HepG2 (cell line): ENCODE results near the gene CST11. TPM values are rescaled to one million over a fixed set of nuclear protein-coding genes. Genes with fewer than 3 reads are reported as not detected.
A peak's percentile ranks its signal among the peaks of the same experiment; 100 is the strongest.

Experiments used
- CBX1 ChIP-seq: IDR thresholded peaks from one replicate; pipeline ENCODE4 v1.6.1; 2016; ENCODE audit warnings: antibody characterized with exemption, low read depth
- CEBPG ChIP-seq: IDR thresholded peaks from 2 replicates; pipeline ENCODE4 v1.6.1; 2016
- CSRNP1 ChIP-seq: sonication (generic); formaldehyde crosslinking; IDR thresholded peaks from 2 replicates; pipeline ENCODE4 v1.8.1; 2023; ENCODE audit warnings: mild to moderate bottlenecking, missing genetic modification reagents
- DNMT1 ChIP-seq: sonication (generic); formaldehyde crosslinking; IDR thresholded peaks from 2 replicates; pipeline ENCODE4 v1.5.1; 2020; ENCODE audit warnings: mild to moderate bottlenecking, missing genetic modification reagents
- DPF2 ChIP-seq: sonication (generic); formaldehyde crosslinking; IDR thresholded peaks from 2 replicates; pipeline ENCODE4 v1.4.0; 2020; ENCODE audit warnings: mild to moderate bottlenecking, low read depth, missing genetic modification reagents, borderline replicate concordance
- EP300 ChIP-seq, 3 experiments: sonication (generic) in 1 of 3; formaldehyde crosslinking in 1 of 3; IDR thresholded peaks; 2 replicates each; pipeline versions ENCODE4 v1.5.1 to v1.6.1; 2011 to 2020; ENCODE audit warnings: low read depth in 2 of 3, low read length in 2 of 3, borderline replicate concordance in 1 of 3, improper control_type of control experiment in 1 of 3, mild to moderate bottlenecking in 1 of 3, missing genetic modification reagents in 1 of 3, moderate library complexity in 1 of 3
- IRX3 ChIP-seq: sonication (generic); formaldehyde crosslinking; IDR thresholded peaks from 2 replicates; pipeline ENCODE4 v1.8.1; 2023; ENCODE audit warnings: mild to moderate bottlenecking, low read depth, missing genetic modification reagents, borderline replicate concordance
- MED1 ChIP-seq: sonication (generic); formaldehyde crosslinking; IDR thresholded peaks from 2 replicates; pipeline ENCODE4 v1.4.0; 2020; ENCODE audit warnings: missing genetic modification reagents
- MEF2D ChIP-seq: sonication (generic); formaldehyde crosslinking; IDR thresholded peaks from 2 replicates; pipeline ENCODE4 v1.5.1; 2020; ENCODE audit warnings: mild to moderate bottlenecking, missing genetic modification reagents
- TBX2 ChIP-seq: sonication (generic); formaldehyde crosslinking; IDR thresholded peaks from 2 replicates; pipeline ENCODE4 v1.5.0; 2020; ENCODE audit warnings: missing genetic modification reagents, mild to moderate bottlenecking, borderline replicate concordance
- ZFP36L2 ChIP-seq: sonication (generic); formaldehyde crosslinking; IDR thresholded peaks from 2 replicates; pipeline ENCODE4 v1.4.0; 2020; ENCODE audit warnings: missing genetic modification reagents
- ZMYM3 ChIP-seq: sonication (generic); formaldehyde crosslinking; IDR thresholded peaks from 2 replicates; pipeline ENCODE4 v1.5.1; 2020; ENCODE audit warnings: mild to moderate bottlenecking, missing genetic modification reagents
- ZNF205 ChIP-seq: IDR thresholded peaks from 2 replicates; pipeline ENCODE4 v1.6.1; 2018; ENCODE audit warnings: missing biosample characterization, missing genetic modification reagents
- polyA plus RNA-seq, 8 experiments: library from polyadenylated mRNA; depleted of rRNA in 3 of 8; stranded (reverse) in 7 of 8; unstranded in 1 of 8; fragments of >200 nt; fragmentation: Illumina TruSeq in 4 of 8; extraction: Trizol in 4 of 8; gene quantifications; 2 replicates each; pipeline versions ENCODE4 v1.2.1 to v1.2.3, GENCODE V29; 2011 to 2016; ENCODE audit warnings: low read depth in 4 of 8, missing spikeins in 1 of 8, mixed read lengths in 1 of 8; ENCODE audit not compliant: insufficient read depth in 1 of 8
- total RNA-seq, 5 experiments: library from RNA; depleted of rRNA; stranded (reverse); fragments of >200 nt; fragmentation: Illumina TruSeq; extraction: Trizol; gene quantifications; 2 replicates each; pipeline ENCODE4 v1.2.3, GENCODE V29; 2016; ENCODE audit warnings: low read depth in 1 of 5
- TF ChIP-seq, protein P1 (sequence below), 2 experiments: fragments of 450-650 bp in 1 of 2; sonication (generic) in 1 of 2; formaldehyde crosslinking in 1 of 2; IDR thresholded peaks; 2 replicates each; pipeline versions ENCODE4 v1.6.1 to v1.8.0; 2016 to 2022; ENCODE audit warnings: antibody characterized with exemption in 1 of 2, mild to moderate bottlenecking in 1 of 2, missing genetic modification reagents in 1 of 2
- TF ChIP-seq, protein P2 (sequence below): sonication (generic); formaldehyde crosslinking; IDR thresholded peaks from 2 replicates; pipeline ENCODE4 v1.4.0; 2020; ENCODE audit warnings: missing genetic modification reagents

CST11 gene
- total and polyA plus RNA-seq, 2 of the 13 experiments (the other 11 are each of a cell fraction or from before 2014, with no cell fraction given) = not detected

DNA sequence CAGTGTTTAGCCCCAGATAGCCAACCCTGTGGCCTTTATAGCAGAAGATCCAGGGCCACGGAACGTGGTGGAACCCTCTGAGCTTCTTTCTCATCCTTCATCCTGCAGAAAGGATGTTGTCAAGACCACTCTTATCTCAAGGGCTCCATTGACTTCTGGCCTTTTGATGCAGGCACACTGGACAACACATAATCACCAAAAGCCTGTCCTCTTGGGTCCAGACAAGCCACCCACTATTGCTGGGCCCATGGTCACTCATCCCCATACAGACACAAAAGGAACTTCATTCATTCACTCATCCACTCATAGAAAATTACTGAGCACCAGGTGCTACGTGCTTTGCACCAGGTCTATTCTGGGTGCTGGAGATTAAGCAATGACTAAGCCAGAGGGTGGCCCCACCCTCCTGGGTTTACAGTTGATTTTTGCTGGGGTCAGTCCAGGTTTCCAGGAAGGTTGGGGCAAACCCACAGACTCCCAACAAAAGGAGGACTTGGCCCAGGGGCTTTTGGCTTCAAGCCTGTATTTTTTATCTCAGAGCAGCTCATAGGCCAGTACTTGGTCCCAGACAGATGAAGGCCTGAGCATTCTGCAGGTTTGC lies 40.6 kb upstream of the CST11 start (continued):
- TF ChIP-seq, protein P1, sequence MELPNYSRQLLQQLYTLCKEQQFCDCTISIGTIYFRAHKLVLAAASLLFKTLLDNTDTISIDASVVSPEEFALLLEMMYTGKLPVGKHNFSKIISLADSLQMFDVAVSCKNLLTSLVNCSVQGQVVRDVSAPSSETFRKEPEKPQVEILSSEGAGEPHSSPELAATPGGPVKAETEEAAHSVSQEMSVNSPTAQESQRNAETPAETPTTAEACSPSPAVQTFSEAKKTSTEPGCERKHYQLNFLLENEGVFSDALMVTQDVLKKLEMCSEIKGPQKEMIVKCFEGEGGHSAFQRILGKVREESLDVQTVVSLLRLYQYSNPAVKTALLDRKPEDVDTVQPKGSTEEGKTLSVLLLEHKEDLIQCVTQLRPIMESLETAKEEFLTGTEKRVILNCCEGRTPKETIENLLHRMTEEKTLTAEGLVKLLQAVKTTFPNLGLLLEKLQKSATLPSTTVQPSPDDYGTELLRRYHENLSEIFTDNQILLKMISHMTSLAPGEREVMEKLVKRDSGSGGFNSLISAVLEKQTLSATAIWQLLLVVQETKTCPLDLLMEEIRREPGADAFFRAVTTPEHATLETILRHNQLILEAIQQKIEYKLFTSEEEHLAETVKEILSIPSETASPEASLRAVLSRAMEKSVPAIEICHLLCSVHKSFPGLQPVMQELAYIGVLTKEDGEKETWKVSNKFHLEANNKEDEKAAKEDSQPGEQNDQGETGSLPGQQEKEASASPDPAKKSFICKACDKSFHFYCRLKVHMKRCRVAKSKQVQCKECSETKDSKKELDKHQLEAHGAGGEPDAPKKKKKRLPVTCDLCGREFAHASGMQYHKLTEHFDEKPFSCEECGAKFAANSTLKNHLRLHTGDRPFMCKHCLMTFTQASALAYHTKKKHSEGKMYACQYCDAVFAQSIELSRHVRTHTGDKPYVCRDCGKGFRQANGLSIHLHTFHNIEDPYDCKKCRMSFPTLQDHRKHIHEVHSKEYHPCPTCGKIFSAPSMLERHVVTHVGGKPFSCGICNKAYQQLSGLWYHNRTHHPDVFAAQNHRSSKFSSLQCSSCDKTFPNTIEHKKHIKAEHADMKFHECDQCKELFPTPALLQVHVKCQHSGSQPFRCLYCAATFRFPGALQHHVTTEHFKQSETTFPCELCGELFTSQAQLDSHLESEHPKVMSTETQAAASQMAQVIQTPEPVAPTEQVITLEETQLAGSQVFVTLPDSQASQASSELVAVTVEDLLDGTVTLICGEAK (IDR thresholded peaks at IDR 0.05) = no peak
- TF ChIP-seq, protein P1 (CRISPR knock-in tag; IDR thresholded peaks at IDR 0.05) = no peak
- peak; percentile 19; the same call in 1 of the 2 replicates for TF ChIP-seq ZMYM3
- 0 out of 2 replicates have a peak, but pooled peaks have one; percentile 22 for TF ChIP-seq CSRNP1
- no peak for TF ChIP-seq ZFP36L2 (CRISPR knock-in tag)
- no peak for TF ChIP-seq ZNF205 (CRISPR knock-in tag)
- TF ChIP-seq DPF2 (CRISPR knock-in tag) = no peak
- TF ChIP-seq TBX2 (CRISPR knock-in tag) = peak; percentile 26; the same call in 1 of the 2 replicates
- TF ChIP-seq MEF2D = 0 out of 2 replicates have a peak, but pooled peaks have one; percentile 15
- TF ChIP-seq, protein P2, sequence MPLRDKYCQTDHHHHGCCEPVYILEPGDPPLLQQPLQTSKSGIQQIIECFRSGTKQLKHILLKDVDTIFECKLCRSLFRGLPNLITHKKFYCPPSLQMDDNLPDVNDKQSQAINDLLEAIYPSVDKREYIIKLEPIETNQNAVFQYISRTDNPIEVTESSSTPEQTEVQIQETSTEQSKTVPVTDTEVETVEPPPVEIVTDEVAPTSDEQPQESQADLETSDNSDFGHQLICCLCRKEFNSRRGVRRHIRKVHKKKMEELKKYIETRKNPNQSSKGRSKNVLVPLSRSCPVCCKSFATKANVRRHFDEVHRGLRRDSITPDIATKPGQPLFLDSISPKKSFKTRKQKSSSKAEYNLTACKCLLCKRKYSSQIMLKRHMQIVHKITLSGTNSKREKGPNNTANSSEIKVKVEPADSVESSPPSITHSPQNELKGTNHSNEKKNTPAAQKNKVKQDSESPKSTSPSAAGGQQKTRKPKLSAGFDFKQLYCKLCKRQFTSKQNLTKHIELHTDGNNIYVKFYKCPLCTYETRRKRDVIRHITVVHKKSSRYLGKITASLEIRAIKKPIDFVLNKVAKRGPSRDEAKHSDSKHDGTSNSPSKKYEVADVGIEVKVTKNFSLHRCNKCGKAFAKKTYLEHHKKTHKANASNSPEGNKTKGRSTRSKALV (CRISPR knock-in tag) = no peak
- TF ChIP-seq CEBPG (CRISPR knock-in tag) = peak; percentile 77
- no peak for TF ChIP-seq IRX3 (CRISPR knock-in tag)
- no peak for TF ChIP-seq DNMT1 (CRISPR knock-in tag)
- peak; percentile 30; the same call in 1 of the 2 replicates for TF ChIP-seq MED1 (CRISPR knock-in tag)
- TF ChIP-seq EP300 (IDR thresholded peaks at IDR 0.05; ENCODE audit: low read depth in 2 of 2, low read length in 2 of 2) = peak in 1 of 2 experiments; percentile 30; a peak in 1 of 4 replicates
- TF ChIP-seq EP300 (CRISPR knock-in tag; IDR thresholded peaks at IDR 0.05; ENCODE audit: borderline replicate concordance) = no peak
- TF ChIP-seq CBX1 = no peak
